HG03064 (cell line): ENCODE results near the gene CBARP.

Source experiments
- ATAC-seq: cut with Tn5 transposase; IDR thresholded peaks from one replicate; pipeline ENCODE4 v1.9.1; 2021; ENCODE audit warnings: low read depth; ENCODE audit not compliant: unreplicated experiment

The CBARP gene

GRCh38 chr19:1237754-1238368 is at the start of gene CBARP:
TSS of gene CBARP (minus strand) at chr19:1238005. CDS start at chr19:1236100, 1,905 bp downstream.
- no peak for ATAC-seq

- no peak for ATAC-seq
Observed at GRCh38 chr19:1286487-1287353, 48.9 kb upstream of the CBARP start.

GRCh38 chr19:1285737-1286360 is 48.0 kb upstream of the CBARP start, which contains the start of gene EFNA2:
TSS of gene EFNA2 (plus strand) at chr19:1285873. CDS start at chr19:1286169, 296 bp downstream.
- ATAC-seq: no peak

GRCh38 chr19:1284979-1285736 is 47.4 kb upstream of the CBARP start:
- no peak for ATAC-seq

- no peak for ATAC-seq
Observed at GRCh38 chr19:1284293-1284978, 46.6 kb upstream of the CBARP start.

- ATAC-seq: no peak
Observed at GRCh38 chr19:1283917-1284292, 46.1 kb upstream of the CBARP start.

- ATAC-seq: no peak
Observed at GRCh38 chr19:1283207-1283916, 45.6 kb upstream of the CBARP start.

- ATAC-seq: no peak
Observed at GRCh38 chr19:1282588-1283206, 44.9 kb upstream of the CBARP start.

- no peak for ATAC-seq
Observed at GRCh38 chr19:1281569-1282287, 43.9 kb upstream of the CBARP start.

GRCh38 chr19:1280636-1281568 is 43.1 kb upstream of the CBARP start:
- ATAC-seq: no peak

GRCh38 chr19:1279782-1280341 is 42.1 kb upstream of the CBARP start:
- ATAC-seq: no peak

GRCh38 chr19:1278713-1279660 is 41.2 kb upstream of the CBARP start:
- no peak for ATAC-seq

GRCh38 chr19:1278074-1278473 is 40.3 kb upstream of the CBARP start:
- no peak for ATAC-seq

GRCh38 chr19:1277061-1277460 is 39.3 kb upstream of the CBARP start:
- ATAC-seq: no peak

- no peak for ATAC-seq
Observed at GRCh38 chr19:1276628-1277022, 38.8 kb upstream of the CBARP start.
